Stomach (tissue), 9 donors: ENCODE data around the gene CLDN9. TPM values are rescaled to one million over a fixed set of nuclear protein-coding genes. Genes with fewer than 3 reads are reported as not detected.

Experiments used
- DNase-seq, 2 donors: peaks; one replicate each; pipeline versions ENCODE4 v3.0.0 to v3.0.0-alpha.2; 2013 to 2019
- H3K27ac ChIP-seq, 5 donors: fragments of 200-600 bp in 4 of 5; sonication (generic) in 4 of 5; one replicate each; pipeline ENCODE4 v1.5.1; 2013 to 2019; ENCODE audit warnings: mild to moderate bottlenecking in 1 of 5, moderate library complexity in 1 of 5
- H3K27me3 ChIP-seq, 3 donors: fragments of 200-600 bp; sonication (generic); one replicate each; pipeline ENCODE4 v1.5.1; 2017 to 2019; ENCODE audit warnings: mixed run types in 1 of 3
- H3K36me3 ChIP-seq, 4 donors: fragments of 200-600 bp; sonication (generic); 1 replicate in 3 of 4; 2 replicates in 1 of 4; pipeline ENCODE4 v1.5.1; 2016 to 2019
- H3K4me1 ChIP-seq, 4 donors: fragments of 200-600 bp; sonication (generic); one replicate each; pipeline ENCODE4 v1.5.1; 2016 to 2019
- H3K4me3 ChIP-seq, 4 donors: fragments of 200-600 bp; sonication (generic) in 3 of 4; one replicate each; pipeline ENCODE4 v1.5.1; 2016 to 2019; ENCODE audit warnings: mild to moderate bottlenecking in 1 of 4
- H3K9me3 ChIP-seq, 4 donors: fragments of 200-600 bp; sonication (generic); one replicate each; pipeline ENCODE4 v1.5.1; 2016 to 2019
- CTCF ChIP-seq, 7 experiments: fragments of 450-650 bp in 4 of 7; fragments of 200-600 bp in 3 of 7; sonication (generic) in 3 of 7; IDR thresholded peaks; one replicate each; pipeline ENCODE4 v1.5.1; 2016 to 2019; ENCODE audit warnings: antibody characterized with exemption in 7 of 7, control low read depth in 2 of 7, mild to moderate bottlenecking in 1 of 7
- EP300 ChIP-seq: sonication (generic); formaldehyde crosslinking; IDR thresholded peaks from one replicate; pipeline ENCODE4 v1.6.1; 2017; ENCODE audit warnings: antibody characterized with exemption
- POLR2A ChIP-seq, 4 donors: fragments of 450-650 bp; IDR thresholded peaks; one replicate each; pipeline ENCODE4 v1.6.1; 2016; ENCODE audit warnings: antibody characterized with exemption in 4 of 4, control low read depth in 2 of 4, mild to moderate bottlenecking in 1 of 4, moderate library complexity in 1 of 4
- POLR2AphosphoS5 ChIP-seq, 3 donors: sonication (generic); formaldehyde crosslinking; IDR thresholded peaks; one replicate each; pipeline ENCODE4 v1.6.1; 2016; ENCODE audit warnings: antibody characterized with exemption in 3 of 3
- WGBS, 5 donors: extraction: QIAGEN DNeasy Blood & Tissue Kit in 3 of 5; methylation state at CpG; one replicate each; pipeline versions ENCODE4 v1.1.5 to v1.1.7; 2013 to 2018; 5-methylcytosine and 5-hydroxymethylcytosine counted together
- intact Hi-C: fragments of 100-400 bp; cut with DNase I; formaldehyde crosslinking; loops from one replicate; pipeline ENCODE4 v1.15.1; 2023; ENCODE audit warnings: low total_unique reads
- polyA plus RNA-seq, 3 donors: library from polyadenylated mRNA; stranded (reverse); fragments of 200-250 nt; gene quantifications; one replicate each; pipeline ENCODE4 v1.2.3, GENCODE V29; 2013
- total RNA-seq, 5 donors: library from RNA; depleted of rRNA; stranded (reverse); fragments of >200 nt; gene quantifications; one replicate each; pipeline versions ENCODE4 v1.1.0 to v1.2.3, GENCODE V29; 2014 to 2016
- donor health status: healthy with polysubstance abuse.
- donor health status: Bipolar disorder and iron deficiency.
- donor health status: healthy.

CLDN9 gene
- total and polyA plus RNA-seq, 8 donors: 0.28 to 0.31 TPM; not detected in 6

DNA sequence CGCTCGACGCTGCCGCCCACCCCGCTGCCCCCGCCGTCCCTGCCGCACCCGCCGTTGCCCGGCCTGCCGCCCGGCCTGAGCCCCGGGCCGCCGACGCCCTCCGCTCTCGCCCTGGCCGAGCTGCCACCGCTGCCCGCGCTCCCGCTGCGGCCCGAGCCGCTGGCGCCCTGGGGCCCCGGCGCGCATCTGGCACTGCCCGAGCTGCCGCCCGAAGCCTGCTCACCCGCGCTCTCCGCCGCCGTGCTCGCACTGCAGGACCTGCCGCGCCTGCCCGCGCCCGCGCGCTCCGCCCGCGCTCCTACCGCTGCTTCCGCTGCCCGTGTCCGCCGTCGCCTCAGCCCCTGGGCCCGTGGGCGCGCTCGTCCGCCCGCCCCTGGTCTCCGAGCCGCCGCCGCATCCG lies 8.4 kb upstream of the CLDN9 start:
- 0 to 2% (median 1%) methylated on average over 4 to 65 of the region's 67 CpGs for WGBS, 5 donors
- Histone ChIP-seq H3K4me3 (peak overlapping the region; percentile 22 to 46 (median 34)), H3K27ac (peak overlapping the region in 3 of 5 donors; percentile 45 to 84 (median 82)), H3K4me1 (peaks cover 21 to 53% (median 35%) of the 10 kb centered on the region in 4 donors), H3K9me3 (no peaks in the 10 kb centered on the region), H3K27me3 (peaks cover 0 to 74% (median 17%) of the 10 kb centered on the region in 3 donors), H3K36me3 (no peaks in the 10 kb centered on the region)
- peak in 1 of 2 donors; percentile 62 for DNase-seq
- intact Hi-C loops: no loop called here
- no peak for TF ChIP-seq CTCF (IDR thresholded peaks at IDR 0.05)
- TF ChIP-seq POLR2AphosphoS5 (IDR thresholded peaks at IDR 0.05): no peak
- no peak for TF ChIP-seq POLR2A (IDR thresholded peaks at IDR 0.05)
- TF ChIP-seq EP300: no peak

- no peaks in the 10 kb centered on the region for H3K36me3 ChIP-seq
- intact Hi-C loops: no loop called here
- H3K4me1 ChIP-seq: peaks cover 21 to 58% (median 39%) of the 10 kb centered on the region in 4 donors
- no peaks in the 10 kb centered on the region for H3K9me3 ChIP-seq
- H3K27me3 ChIP-seq: peaks cover 0 to 74% (median 22%) of the 10 kb centered on the region in 3 donors
- peak; percentile 56 to 76 for DNase-seq
- no peak for TF ChIP-seq CTCF (IDR thresholded peaks at IDR 0.05)
- no peak for TF ChIP-seq EP300
- peak in 1 of 3 donors; percentile 5 for TF ChIP-seq POLR2AphosphoS5 (IDR thresholded peaks at IDR 0.05)
- TF ChIP-seq POLR2A (IDR thresholded peaks at IDR 0.05): no peak
- 4 to 8% (median 5%) methylated on average over 20 to 25 of the region's 25 CpGs for WGBS, 5 donors
- peak overlapping the region; percentile 45 to 84 (median 74) for H3K27ac ChIP-seq
- peak overlapping the region; percentile 34 to 46 (median 40) for H3K4me3 ChIP-seq
Measured at GRCh38 chr16:3004781-3005284, 7.9 kb upstream of the CLDN9 start.

DNA sequence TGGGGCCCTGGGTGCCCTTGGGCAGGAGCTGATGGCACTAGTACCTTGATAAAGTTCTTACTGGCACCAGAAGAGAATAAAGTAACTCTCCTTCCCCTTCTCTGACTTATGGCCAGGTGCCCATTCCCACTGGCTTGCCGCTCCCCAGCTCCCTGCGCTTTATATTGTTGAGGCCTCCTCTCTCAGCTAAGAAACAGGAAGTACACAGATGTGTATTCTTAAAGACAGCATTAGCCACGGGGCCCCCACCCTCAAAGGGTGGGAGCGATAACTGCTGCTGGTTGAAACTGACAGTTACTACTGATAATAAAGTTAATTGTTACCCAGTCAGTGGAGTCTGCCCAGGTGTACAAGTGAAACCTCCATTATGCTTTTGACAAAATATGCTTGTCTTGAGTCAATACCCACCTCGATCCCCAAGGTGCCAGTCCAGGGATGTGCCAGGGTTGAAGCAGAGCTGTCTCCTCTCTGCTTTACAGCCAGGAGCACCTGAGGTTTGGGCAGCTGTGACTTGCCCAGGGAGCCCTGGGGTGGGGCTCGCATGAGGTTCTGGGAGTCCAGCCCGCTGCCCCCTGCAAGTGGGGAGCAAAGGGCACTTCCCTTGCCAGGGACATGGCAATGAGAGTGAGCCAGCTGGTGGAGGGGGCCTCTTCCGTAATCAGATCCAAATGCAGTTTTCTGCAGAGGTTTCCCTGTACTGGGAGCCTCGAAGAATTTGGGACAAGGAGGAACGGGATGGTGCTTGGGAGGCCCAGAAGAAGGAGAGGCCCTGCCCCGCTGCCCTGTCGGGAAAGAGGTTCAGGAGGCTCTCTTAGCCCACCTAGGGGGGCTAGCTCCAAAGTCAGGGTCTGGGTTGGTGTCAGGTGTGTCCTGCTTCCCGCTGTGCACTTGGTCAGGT lies 5.4 kb upstream of the CLDN9 start:
- Histone ChIP-seq H3K27me3 (peaks cover 5 to 82% (median 39%) of the 10 kb centered on the region in 3 donors), H3K4me1 (peaks cover 33 to 72% (median 49%) of the 10 kb centered on the region in 4 donors), H3K9me3 (no peaks in the 10 kb centered on the region), H3K36me3 (no peaks in the 10 kb centered on the region), H3K27ac (peak overlapping the region in 3 of 5 donors; percentile 3 to 67 (median 55)), H3K4me3 (peak overlapping the region in 2 of 4 donors; percentile 4 to 17)
- WGBS, 5 donors: 37 to 42% (median 38%) methylated on average over 12 to 13 of the region's 13 CpGs
- intact Hi-C loops: no loop called here
- TF ChIP-seq CTCF (IDR thresholded peaks at IDR 0.05): no peak
- peak in 1 of 2 donors; percentile 79 for DNase-seq

- intact Hi-C loops: no loop called here
- DNase-seq: peak in 1 of 2 donors; percentile 81
- H3K4me3 ChIP-seq: peak overlapping the region in 1 of 4 donors; percentile 17
- TF ChIP-seq POLR2AphosphoS5 (IDR thresholded peaks at IDR 0.05): no peak
- TF ChIP-seq CTCF (IDR thresholded peaks at IDR 0.05): no peak
- no peak for TF ChIP-seq POLR2A (IDR thresholded peaks at IDR 0.05)
- no peak for TF ChIP-seq EP300
- peaks cover 36 to 80% (median 52%) of the 10 kb centered on the region in 4 donors for H3K4me1 ChIP-seq
- peak overlapping the region in 3 of 5 donors; percentile 3 to 67 (median 55) for H3K27ac ChIP-seq
- 28 to 41% (median 32%) methylated on average over 14 to 17 of the region's 17 CpGs for WGBS, 5 donors
- H3K9me3 ChIP-seq: no peaks in the 10 kb centered on the region
- no peaks in the 10 kb centered on the region for H3K36me3 ChIP-seq
- H3K27me3 ChIP-seq: peaks cover 5 to 90% (median 46%) of the 10 kb centered on the region in 3 donors
Measured at GRCh38 chr16:3007957-3008689, 4.6 kb upstream of the CLDN9 start.
